ENCODE data around the gene TP53BP1.

- TF ChIP-seq CTCF (IDR thresholded peaks at IDR 0.05; ENCODE audit: low read depth, low read length, missing input control) (no peak), EGR1 (IDR thresholded peaks at IDR 0.05; ENCODE audit: low read depth in 2 of 2) (no peak), MAX (IDR thresholded peaks at IDR 0.05) (no peak), FOXA2 (IDR thresholded peaks at IDR 0.05) (no peak), RAD21 (IDR thresholded peaks at IDR 0.05) (no peak), SP1 (IDR thresholded peaks at IDR 0.05) (no peak)
Measured at GRCh38 chr15:43463998-43464397, 29.0 kb downstream of the TP53BP1 start.
